NCI-H460 (cell line): Measurements from ENCODE around the gene AP5B1. TPM values are rescaled to one million over a fixed set of nuclear protein-coding genes. Genes with fewer than 3 reads are reported as not detected.
A peak's percentile ranks its signal among the peaks of the same experiment; 100 is the strongest.
"Not testable (repeated sequence)": the region's sequence is repeated elsewhere in the genome, so short reads cannot be mapped to it uniquely, and the experiment has no call there.

Experiments used
- DNase-seq: peaks from one replicate; pipeline ENCODE4 v3.0.0-alpha.2; 2016; ENCODE audit warnings: low read depth; ENCODE audit errors: extremely low read depth
- total RNA-seq: library from RNA; depleted of rRNA; stranded (reverse); fragments of >200 nt; shearing (Covaris generic); gene quantifications from 2 replicates; pipeline ENCODE4 v1.2.3, GENCODE V29; 2014

Gene AP5B1
- total RNA-seq, 1 experiment from 2014 or later = 8.3 TPM

DNA sequence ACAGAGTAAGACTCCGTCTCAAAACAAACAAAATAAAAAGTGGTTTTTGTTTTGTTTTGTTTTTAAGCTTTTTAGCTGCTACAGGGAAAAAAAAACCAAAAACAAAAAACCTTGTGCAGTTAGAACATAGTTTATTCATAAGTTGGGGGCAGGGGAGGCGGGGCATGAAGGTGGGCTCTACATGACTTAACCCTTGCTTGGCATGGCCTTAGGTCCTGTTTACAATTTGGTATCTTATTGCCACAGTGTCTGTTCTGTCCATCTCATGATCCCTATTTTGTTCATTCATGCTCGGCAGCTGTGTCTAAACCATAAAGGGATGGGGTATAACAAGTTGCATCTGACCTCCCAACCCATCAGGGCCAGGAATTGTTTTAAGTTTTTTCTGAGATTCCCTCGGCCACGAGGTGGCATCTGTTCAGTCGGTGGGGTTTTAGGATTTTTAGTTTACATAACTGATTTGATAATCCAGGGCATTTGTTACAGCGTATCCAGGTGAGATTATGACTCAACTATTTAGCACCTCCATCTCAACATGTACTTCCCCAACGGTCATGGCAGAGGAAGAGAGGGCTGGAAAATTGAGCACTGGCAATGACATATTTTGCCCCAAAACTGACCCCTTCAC lies 6.9 kb downstream of the AP5B1 start:
- no peak for DNase-seq

- no peak for DNase-seq
Observed at GRCh38 chr11:65771589-65772112, 9.1 kb downstream of the AP5B1 start.

DNA sequence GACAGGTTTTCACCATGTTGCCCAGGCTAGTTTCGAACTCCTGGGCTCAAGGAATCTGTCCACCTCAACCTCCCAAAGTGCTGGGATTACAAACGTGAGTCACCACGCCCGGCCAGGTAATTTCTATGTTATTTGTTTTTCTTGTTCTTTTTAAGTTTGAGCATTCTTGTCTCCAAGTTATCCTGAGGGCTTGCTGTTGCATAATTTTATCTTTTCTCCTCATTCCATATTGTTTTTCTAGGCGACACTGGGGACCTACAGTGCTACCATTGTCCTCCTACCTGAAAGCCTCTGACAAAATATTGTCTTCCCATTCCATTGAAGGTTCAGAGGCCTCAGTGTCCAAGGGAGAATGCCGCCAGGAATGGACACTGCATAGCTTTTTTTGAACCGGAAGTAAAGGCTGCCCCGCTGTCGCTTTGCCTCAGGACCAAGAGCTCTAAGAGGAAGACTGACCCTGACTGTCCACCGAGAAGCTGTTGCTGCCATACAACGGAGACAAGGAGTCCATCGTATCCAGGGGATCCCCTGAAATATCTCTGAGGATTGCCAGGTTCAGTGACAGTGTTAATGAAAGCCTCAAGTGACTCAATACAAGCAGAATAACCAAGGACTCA lies 9.7 kb downstream of the AP5B1 start:
- DNase-seq = no peak

GRCh38 chr11:65767806-65768205 lies 13.0 kb downstream of the AP5B1 start:
- not testable (repeated sequence) for DNase-seq

- no peak for DNase-seq
Observed at GRCh38 chr11:65767406-65767805, 13.4 kb downstream of the AP5B1 start.

GRCh38 chr11:65766535-65766934 lies 14.2 kb downstream of the AP5B1 start:
- no peak for DNase-seq

DNA sequence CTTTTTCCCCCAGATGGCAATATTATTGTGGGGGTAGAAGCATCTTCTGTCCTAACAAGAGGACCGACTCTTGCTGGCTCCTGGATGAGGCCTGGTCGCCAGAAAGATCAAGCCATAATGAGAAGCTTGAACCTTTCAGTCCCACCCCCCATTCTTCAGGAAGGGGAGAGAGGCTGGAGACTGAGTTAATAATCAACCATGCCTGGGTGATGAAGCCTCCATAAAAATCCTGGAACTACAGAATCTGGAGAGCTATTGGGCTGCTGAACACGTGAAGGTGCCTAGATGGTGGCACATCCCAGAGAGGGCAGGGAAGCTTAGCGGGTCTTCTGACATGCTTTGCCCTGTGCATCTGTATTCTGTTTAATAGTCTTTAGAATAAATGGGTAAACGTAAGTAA lies 16.3 kb downstream of the AP5B1 start:
- DNase-seq = no peak

DNA sequence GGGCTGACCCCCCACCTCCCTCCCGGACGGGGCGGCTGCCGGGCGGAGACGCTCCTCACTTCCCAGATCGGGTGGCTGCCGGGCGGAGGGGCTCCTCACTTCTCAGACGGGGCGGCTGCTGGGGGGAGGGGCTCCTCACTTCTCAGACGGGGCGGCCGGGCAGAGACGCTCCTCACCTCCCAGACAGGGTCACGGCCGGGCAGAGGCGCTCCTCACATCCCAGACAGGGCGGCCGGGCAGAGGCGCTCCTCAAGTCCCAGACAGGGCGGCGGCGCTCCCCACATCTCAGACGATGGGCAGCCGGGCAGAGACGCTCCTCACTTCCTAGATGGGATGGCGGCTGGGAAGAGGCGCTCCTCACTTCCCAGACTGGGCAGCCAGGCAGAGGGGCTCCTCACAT lies 18.0 kb downstream of the AP5B1 start:
- DNase-seq = not testable (repeated sequence)

DNA sequence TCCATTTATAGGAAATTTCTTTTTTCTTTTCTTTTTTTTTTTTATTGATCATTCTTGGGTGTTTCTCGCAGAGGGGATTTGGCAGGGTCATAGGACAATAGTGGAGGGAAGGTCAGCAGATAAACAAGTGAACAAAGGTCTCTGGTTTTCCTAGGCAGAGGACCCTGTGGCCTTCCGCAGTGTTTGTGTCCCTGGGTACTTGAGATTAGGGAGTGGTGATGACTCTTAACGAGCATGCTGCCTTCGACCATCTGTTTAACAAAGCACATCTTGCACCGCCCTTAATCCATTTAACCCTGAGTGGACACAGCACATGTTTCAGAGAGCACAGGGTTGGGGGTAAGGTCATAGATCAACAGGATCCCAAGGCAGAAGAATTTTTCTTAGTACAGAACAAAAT lies 18.6 kb downstream of the AP5B1 start:
- DNase-seq = not testable (repeated sequence)

- no peak for DNase-seq
Observed at GRCh38 chr11:65745049-65745448, 35.7 kb downstream of the AP5B1 start.

GRCh38 chr11:65744699-65745042 lies 36.1 kb downstream of the AP5B1 start:
- DNase-seq = no peak

- DNase-seq = peak; percentile 46
Observed at GRCh38 chr11:65744026-65744698, 36.6 kb downstream of the AP5B1 start.

GRCh38 chr11:65743681-65744025 lies 37.1 kb downstream of the AP5B1 start:
- no peak for DNase-seq

- no peak for DNase-seq
Observed at GRCh38 chr11:65742353-65742752, 38.4 kb downstream of the AP5B1 start.

- DNase-seq = no peak
Observed at GRCh38 chr11:65741185-65741584, 39.6 kb downstream of the AP5B1 start.

GRCh38 chr11:65739022-65739421 lies 41.8 kb downstream of the AP5B1 start:
- no peak for DNase-seq

DNA sequence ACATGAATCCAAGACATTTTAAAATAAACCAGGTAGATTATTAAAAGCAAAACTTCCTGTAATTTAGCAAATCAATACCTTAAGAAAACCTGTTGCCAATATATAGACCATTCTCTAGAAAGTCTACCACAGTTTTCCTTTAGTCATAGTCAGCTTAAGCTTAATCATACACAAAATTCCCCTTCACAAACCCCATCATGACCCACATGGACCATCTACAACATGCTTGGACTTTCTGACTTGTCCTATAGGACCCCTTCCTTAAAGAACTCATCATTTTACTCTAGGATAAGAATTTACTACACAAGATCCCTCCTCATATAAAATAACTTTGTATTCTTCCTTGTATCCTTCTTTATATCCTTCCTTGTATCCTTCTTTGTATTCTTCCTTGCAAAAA lies 44.0 kb downstream of the AP5B1 start:
- no peak for DNase-seq

GRCh38 chr11:65735111-65735510 lies 45.7 kb downstream of the AP5B1 start:
- not testable (repeated sequence) for DNase-seq

DNA sequence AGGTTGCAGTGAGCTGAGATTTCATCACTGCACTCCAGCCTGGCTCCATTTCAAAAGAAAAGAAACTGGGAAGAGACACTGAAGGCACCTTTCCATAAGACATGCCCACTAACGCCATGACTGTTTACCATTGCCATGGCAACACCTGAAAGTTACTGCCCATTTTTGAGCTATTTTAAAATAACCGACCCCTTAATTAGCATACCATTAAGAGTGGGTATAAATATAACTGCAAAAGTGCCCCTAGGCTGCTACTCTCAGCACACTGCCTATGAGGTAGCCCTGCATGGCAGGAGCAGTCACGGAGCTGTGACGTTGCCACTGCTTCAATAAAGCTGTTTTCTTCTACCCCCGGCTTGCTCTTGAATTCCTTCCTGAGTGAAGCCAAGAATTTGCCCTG lies 50.3 kb downstream of the AP5B1 start:
- no peak for DNase-seq

DNA sequence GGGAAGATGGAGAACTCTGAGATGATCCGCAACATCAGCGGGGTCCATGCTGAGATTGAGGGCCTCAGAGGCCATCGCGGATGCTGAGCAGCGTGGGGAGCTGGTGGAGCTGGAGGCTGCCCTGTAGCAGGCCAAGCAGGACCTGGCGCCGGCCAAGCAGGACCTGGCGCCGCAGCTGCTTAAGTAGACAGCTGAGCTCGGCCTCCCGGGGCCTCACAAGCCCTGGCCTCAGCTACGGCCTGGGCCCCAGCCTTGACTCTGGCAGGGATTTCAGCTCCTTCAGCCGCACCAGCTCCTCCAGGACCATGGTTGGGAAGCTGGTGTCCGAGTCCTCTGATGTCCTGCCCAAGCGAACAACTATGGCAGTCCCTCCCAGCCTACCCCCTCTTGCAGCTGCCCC lies 52.9 kb downstream of the AP5B1 start:
- DNase-seq = no peak

DNA sequence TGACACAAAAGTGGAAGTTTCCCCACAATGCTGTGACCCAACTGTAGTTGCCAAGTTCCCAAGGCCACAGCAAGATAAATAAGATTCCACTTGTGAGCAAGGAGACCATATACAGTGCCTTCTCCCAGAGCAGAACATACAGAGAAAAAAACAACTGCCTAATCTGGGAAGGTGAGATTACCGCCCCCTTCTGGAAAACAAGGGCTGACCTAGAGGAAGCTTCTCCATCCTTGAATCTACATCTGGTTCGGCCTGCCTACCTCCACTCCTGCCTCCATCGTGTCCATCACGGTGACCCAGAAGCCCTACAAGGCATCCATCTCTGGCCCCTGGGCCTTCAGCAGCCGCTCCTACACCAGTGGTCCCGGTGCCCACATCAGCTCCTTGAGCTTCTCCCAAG lies 54.1 kb downstream of the AP5B1 start:
- no peak for DNase-seq
